K562 (cell line): ENCODE measurements around the gene XPNPEP1. TPM values are rescaled to one million over a fixed set of nuclear protein-coding genes. Genes with fewer than 3 reads are reported as not detected.

Source experiments
- ATAC-seq: fragments of 200-7000 bp; cut with Tn5 transposase; 3 replicates; pipeline ENCODE4 v1.9.1; 2020; ENCODE audit warnings: moderate library complexity
- BruUV-seq: library from RNA; stranded (reverse); fragments of 400-500 nt; replicated peaks from 2 replicates; lab custom pipeline; 2021; lab: Mats Ljungman, UMichigan
- CTCF ChIA-PET: fragments of 300-600 bp; formaldehyde crosslinking; extraction: SDS; loops from one replicate; lab custom pipeline; 2021; ENCODE audit warnings: low intra/inter-chr PET ratio; lab: Yijun Ruan, JAX
- POLR2A ChIA-PET: fragments of 300-600, 350-650 bp; sonication (Branson Sonifier 250); formaldehyde crosslinking; extraction: SDS; loops from one replicate; lab custom pipeline; 2021; ENCODE audit warnings: antibody characterized with exemption, inconsistent platforms; lab: Yijun Ruan, JAX
- DNase-seq, 4 experiments: peaks; one replicate each; pipeline versions ENCODE4 v3.0.0 to v3.0.0-alpha.2; 2011 to 2018; ENCODE audit warnings: low spot score in 3 of 4, mixed read lengths in 3 of 4; ENCODE audit errors: extremely low read depth in 1 of 4
- FAIRE-seq: peaks from 2 replicates; lab custom pipeline; 2011; peaks lifted over from hg19 to GRCh38; lab: Jason Lieb, UNC
- H2AFZ ChIP-seq: 2 replicates; pipeline ENCODE4 v1.6.0; 2011; ENCODE audit warnings: low read depth, low read length, control low read depth, inconsistent platforms
- H3K27ac ChIP-seq: fragments of 200-600 bp; 3 replicates; pipeline ENCODE4 v1.8.0; 2011; ENCODE audit warnings: low read depth, mild to moderate bottlenecking, control low read depth, inconsistent platforms, low read length, moderate library complexity, mixed read lengths; ENCODE audit errors: extremely low read depth
- H3K27me3 ChIP-seq, 2 experiments: fragments of 300-600 bp in 1 of 2; 2 replicates in 1 of 2; 3 replicates in 1 of 2; pipeline versions ENCODE4 v1.6.0 to v1.8.0; 2011; ENCODE audit warnings: inconsistent platforms in 2 of 2, low read length in 2 of 2, mild to moderate bottlenecking in 1 of 2, mixed read lengths in 1 of 2, moderate library complexity in 1 of 2; ENCODE audit not compliant: control insufficient read depth in 2 of 2, insufficient read depth in 2 of 2
- H3K36me3 ChIP-seq: fragments of 300-600 bp; 3 replicates; pipeline ENCODE4 v1.8.0; 2011; ENCODE audit warnings: mild to moderate bottlenecking, low read length, inconsistent platforms; ENCODE audit not compliant: control insufficient read depth, insufficient read depth
- H3K4me1 ChIP-seq, 2 experiments: fragments of 200-600 bp in 1 of 2; replicated peaks in 1 of 2; 2 replicates in 1 of 2; 3 replicates in 1 of 2; pipeline versions ENCODE4 v1.5.1 to v1.8.0; 2011; ENCODE audit warnings: inconsistent platforms in 2 of 2, low read length in 2 of 2, mild to moderate bottlenecking in 1 of 2, mixed read lengths in 1 of 2, moderate library complexity in 1 of 2; ENCODE audit not compliant: control insufficient read depth in 2 of 2, insufficient read depth in 2 of 2
- H3K4me2 ChIP-seq: 2 replicates; pipeline ENCODE4 v1.6.1; 2011; ENCODE audit warnings: low read length, control low read depth, inconsistent platforms, mixed read lengths; ENCODE audit not compliant: insufficient read depth
- H3K4me3 ChIP-seq: fragments of 200-600 bp; sonication (generic), shearing (Covaris generic); 2 replicates; pipeline ENCODE4 v1.5.1; 2016; ENCODE audit warnings: control low read depth, inconsistent platforms
- H3K79me2 ChIP-seq: fragments of 200-600 bp; 3 replicates; pipeline ENCODE4 v1.8.0; 2011; ENCODE audit warnings: low read length, inconsistent platforms; ENCODE audit not compliant: control insufficient read depth, insufficient read depth
- H3K9ac ChIP-seq, 2 experiments: 2 replicates each; pipeline versions ENCODE4 v1.6.0 to v1.6.1; 2011; ENCODE audit warnings: low read depth in 2 of 2, low read length in 2 of 2, control low read depth in 1 of 2, inconsistent platforms in 1 of 2, mild to moderate bottlenecking in 1 of 2, mixed read lengths in 1 of 2; ENCODE audit not compliant: insufficient read depth in 1 of 2
- H3K9me1 ChIP-seq: one replicate; pipeline ENCODE4 v1.6.0; 2011; ENCODE audit warnings: inconsistent platforms, mild to moderate bottlenecking, low read length, moderate library complexity; ENCODE audit not compliant: control insufficient read depth, insufficient read depth
- H3K9me3 ChIP-seq: replicated peaks from 2 replicates; pipeline ENCODE4 v1.5.1; 2011; ENCODE audit warnings: low read depth, low read length, inconsistent platforms; ENCODE audit not compliant: control insufficient read depth, insufficient read depth
- H4K20me1 ChIP-seq: replicated peaks from 2 replicates; pipeline ENCODE4 v1.6.1; 2011; ENCODE audit warnings: low read length, inconsistent platforms, mixed read lengths; ENCODE audit not compliant: control insufficient read depth, insufficient read depth
- BHLHE40 ChIP-seq: IDR thresholded peaks from 2 replicates; pipeline ENCODE4 v1.6.1; 2011; ENCODE audit warnings: low read length, improper control_type of control experiment
- CBFB ChIP-seq: sonication (generic); formaldehyde crosslinking; IDR thresholded peaks from 2 replicates; pipeline ENCODE4 v1.4.0; 2020; ENCODE audit warnings: mild to moderate bottlenecking, missing genetic modification reagents
- CBX8 ChIP-seq: fragments of 200-600 bp; sonication (generic); IDR thresholded peaks from 2 replicates; pipeline ENCODE4 v1.6.1; 2012; ENCODE audit warnings: borderline replicate concordance, mixed run types, low read depth, mild to moderate bottlenecking, moderate library complexity, mixed read lengths, low read length, control low read depth, inconsistent platforms; ENCODE audit not compliant: poor library complexity, severe bottlenecking; ENCODE audit errors: extremely low read depth
- CUX1 ChIP-seq: fragments of 200-800 bp; sonication (Bioruptor generic); IDR thresholded peaks from 2 replicates; pipeline ENCODE4 v1.6.1; 2016; ENCODE audit warnings: missing genetic modification characterization, missing compliant biosample characterization
- DEAF1 ChIP-seq: fragments of 450-650 bp; formaldehyde crosslinking; IDR thresholded peaks from 2 replicates; pipeline ENCODE4 v1.4.0; 2020; ENCODE audit warnings: mild to moderate bottlenecking, moderate library complexity
- HDGF ChIP-seq: fragments of 450-650 bp; IDR thresholded peaks from 2 replicates; pipeline ENCODE4 v1.6.1; 2016
- ID3 ChIP-seq, 2 experiments: fragments of 250-450 bp in 1 of 2; fragments of 450-650 bp in 1 of 2; sonication (Bioruptor Pico) in 1 of 2; IDR thresholded peaks; 2 replicates each; pipeline versions ENCODE4 v1.6.1 to v1.8.0; 2016 to 2021; ENCODE audit warnings: mild to moderate bottlenecking in 2 of 2, moderate library complexity in 2 of 2, missing compliant biosample characterization in 1 of 2, missing genetic modification characterization in 1 of 2
- MAFF ChIP-seq: IDR thresholded peaks from 2 replicates; pipeline ENCODE4 v1.6.1; 2012; ENCODE audit warnings: low read length, improper control_type of control experiment
- PCBP1 ChIP-seq: fragments of 200-400 bp; formaldehyde crosslinking; IDR thresholded peaks from 2 replicates; pipeline ENCODE4 v1.6.1; 2018; ENCODE audit warnings: mild to moderate bottlenecking, low read depth, low read length; ENCODE audit not compliant: poor library complexity, severe bottlenecking
- SAFB ChIP-seq: fragments of 200-400 bp; formaldehyde crosslinking; IDR thresholded peaks from 2 replicates; pipeline ENCODE4 v1.6.1; 2017; ENCODE audit warnings: low read depth, low read length, borderline replicate concordance
- SIN3B ChIP-seq: fragments of 450-650 bp; IDR thresholded peaks from 2 replicates; pipeline ENCODE4 v1.6.1; 2017; ENCODE audit warnings: low read depth, mild to moderate bottlenecking, moderate library complexity
- SREBF2 ChIP-seq: sonication (generic); formaldehyde crosslinking; IDR thresholded peaks from 2 replicates; pipeline ENCODE4 v1.4.0; 2020; ENCODE audit warnings: mild to moderate bottlenecking, missing genetic modification reagents
- TRIM24 ChIP-seq, 2 experiments: fragments of 450-650 bp; IDR thresholded peaks; 2 replicates each; pipeline ENCODE4 v1.6.1; 2016
- ZNF224 ChIP-seq: sonication (generic); formaldehyde crosslinking; IDR thresholded peaks from 2 replicates; pipeline ENCODE4 v1.8.0; 2022; ENCODE audit warnings: mild to moderate bottlenecking, missing genetic modification reagents
- WGBS: fragments of 100-300 bp; shearing (Covaris generic); methylation state at CpG from one replicate; pipeline ENCODE4 v1.1.6; 2016; ENCODE audit warnings: low coverage, mixed read lengths; ENCODE audit not compliant: insufficient coverage; ENCODE audit errors: missing lambda C conversion rate; 5-methylcytosine and 5-hydroxymethylcytosine counted together
- in situ Hi-C: fragments of 300-500 bp; cut with MboI; formaldehyde crosslinking; loops from 4 replicates; pipeline ENCODE4 v1.15.0; 2018; ENCODE audit warnings: inconsistent platforms, mixed read lengths
- intact Hi-C: fragments of 100-400 bp; cut with micrococcal nuclease; formaldehyde crosslinking; loops from 2 replicates; pipeline ENCODE4 v1.14.2; 2022
- polyA plus RNA-seq, 8 experiments: library from polyadenylated mRNA; depleted of rRNA in 4 of 8; stranded (reverse) in 5 of 8; unstranded in 3 of 8; fragments of >200 nt; fragmentation: Nextera tagmentation in 2 of 8; fragmentation: Illumina TruSeq in 1 of 8; extraction: Ambion mirVana in 2 of 8; extraction: Trizol in 1 of 8; gene quantifications; 2 replicates each; pipeline versions ENCODE4 v1.2.1 to v1.2.3, GENCODE V29; 2011 to 2014; ENCODE audit warnings: inconsistent platforms in 1 of 8, missing spikeins in 1 of 8
- total RNA-seq, 7 experiments: library from RNA; depleted of rRNA in 6 of 7; stranded (reverse); fragments of >200 nt in 6 of 7; fragmentation: Illumina TruSeq in 2 of 7; extraction: Trizol in 2 of 7; gene quantifications; 2 replicates each; pipeline versions ENCODE4 v1.2.1 to v1.2.3, GENCODE V29; 2011 to 2021; ENCODE audit warnings: low replicate concordance in 1 of 7

Gene XPNPEP1
- total and polyA plus RNA-seq, 9 of the 15 experiments (the other 6 are each of a cell fraction or from before 2014, with no cell fraction given), result 24.2 to 93.5 (median 40.1) TPM

- TF ChIP-seq SREBF2 (CRISPR knock-in tag), result no peak
- no peak for TF ChIP-seq DEAF1 (CRISPR knock-in tag)
- TF ChIP-seq CBX8, result no peak
- TF ChIP-seq PCBP1, result no peak
- TF ChIP-seq ZNF224 (CRISPR knock-in tag), result no peak
These were observed 85.9 kb downstream of the XPNPEP1 start (continued) for GRCh38 chr10:109837384-109837783.

- Histone ChIP-seq H3K36me3 (no peaks in the 10 kb centered on the region), H3K9me3 (no peaks in the 10 kb centered on the region), H3K4me3 (no peak overlapping the region), H3K79me2 (no peaks in the 10 kb centered on the region), H3K4me2 (no peak overlapping the region), H2AFZ (no peak overlapping the region), H4K20me1 (no peaks in the 10 kb centered on the region), H3K9ac (no peak overlapping the region), H3K4me1 (no peaks in the 10 kb centered on the region), H3K27me3 (no peaks in the 10 kb centered on the region), H3K9me1 (no peaks in the 10 kb centered on the region), H3K27ac (no peak overlapping the region)
- FAIRE-seq (no peak), DNase-seq (no peak), ATAC-seq (no peak)
- BruUV-seq, result no TSS peak
- ChIA-PET POLR2A (interaction anchor here (1.5 kb wide), 1 partner anchor 9 kb away, joined by 4 read pairs; no protein-coding TSS in a partner anchor), CTCF (no interaction called here)
- intact Hi-C loops, result no loop called here
- 0% methylated on average over 1 of the region's 1 CpG for WGBS
- in situ Hi-C loops, result no loop called here
- TF ChIP-seq SIN3B, result no peak
- no peak for TF ChIP-seq CBFB (CRISPR knock-in tag)
- no peak for TF ChIP-seq ID3 (CRISPR knock-in tag; IDR thresholded peaks at IDR 0.05)
- TF ChIP-seq ID3 (tag; IDR thresholded peaks at IDR 0.05), result no peak
- TF ChIP-seq TRIM24 (IDR thresholded peaks at IDR 0.05), result no peak
- no peak for TF ChIP-seq MAFF
- TF ChIP-seq SAFB, result no peak
- TF ChIP-seq HDGF, result no peak
- no peak for TF ChIP-seq BHLHE40
- no peak for TF ChIP-seq CUX1
These were observed 88.1 kb downstream of the XPNPEP1 start for GRCh38 chr10:109835257-109835656.
